HUES6 (cell line): ENCODE data around the gene PROM2.
"Not testable (repeated sequence)": the region's sequence is repeated elsewhere in the genome, so short reads cannot be mapped to it uniquely, and the experiment has no call there.

Experiments used
- H3K27ac ChIP-seq: 2 replicates; pipeline ENCODE4 v1.7.0; 2013; ENCODE audit warnings: low read depth, mild to moderate bottlenecking, low read length, inconsistent platforms
- H3K27me3 ChIP-seq: 2 replicates; pipeline ENCODE4 v1.6.1; 2013; ENCODE audit warnings: low read length; ENCODE audit not compliant: control insufficient read depth, insufficient read depth
- H3K36me3 ChIP-seq: 2 replicates; pipeline ENCODE4 v1.6.1; 2013; ENCODE audit warnings: low read length; ENCODE audit not compliant: control insufficient read depth, insufficient read depth
- H3K4me1 ChIP-seq: 2 replicates; pipeline ENCODE4 v1.6.1; 2013; ENCODE audit warnings: low read length; ENCODE audit not compliant: control insufficient read depth, insufficient read depth
- H3K4me3 ChIP-seq: 2 replicates; pipeline ENCODE4 v1.5.1; 2013; ENCODE audit warnings: low read depth, low read length
- H3K9ac ChIP-seq: one replicate; pipeline ENCODE4 v1.6.1; 2013; ENCODE audit warnings: mild to moderate bottlenecking, low read length
- H3K9me3 ChIP-seq: 2 replicates; pipeline ENCODE4 v1.6.1; 2013; ENCODE audit warnings: low read depth, low read length; ENCODE audit not compliant: control insufficient read depth, insufficient read depth

Gene PROM2

GRCh38 chr2:95274291-95275150, at the start of gene PROM2:
Gene PROM2 (plus strand): TSS chr2:95274449. CDS start chr2:95274586, 137 bp downstream.
- H3K4me1 ChIP-seq, result peaks cover 39% of the 10 kb centered on the region
- H3K9ac ChIP-seq, result no peak within 1 kb of the TSS
- H3K4me3 ChIP-seq, result no peak within 1 kb of the TSS
- no peaks in the 10 kb centered on the region for H3K27me3 ChIP-seq
- no peak within 1 kb of the TSS for H3K27ac ChIP-seq
- H3K36me3 ChIP-seq, result no peaks in the 10 kb centered on the region
- no peaks in the 10 kb centered on the region for H3K9me3 ChIP-seq

- Histone ChIP-seq H3K27me3 (no peaks in the 10 kb centered on the region), H3K36me3 (no peaks in the 10 kb centered on the region), H3K4me1 (no peaks in the 10 kb centered on the region), H3K9ac (no peak overlapping the region), H3K9me3 (peaks cover 31% of the 10 kb centered on the region), H3K4me3 (no peak overlapping the region), H3K27ac (no peak overlapping the region)
These were observed 48.6 kb upstream of the PROM2 start for GRCh38 chr2:95225658-95226057.

DNA sequence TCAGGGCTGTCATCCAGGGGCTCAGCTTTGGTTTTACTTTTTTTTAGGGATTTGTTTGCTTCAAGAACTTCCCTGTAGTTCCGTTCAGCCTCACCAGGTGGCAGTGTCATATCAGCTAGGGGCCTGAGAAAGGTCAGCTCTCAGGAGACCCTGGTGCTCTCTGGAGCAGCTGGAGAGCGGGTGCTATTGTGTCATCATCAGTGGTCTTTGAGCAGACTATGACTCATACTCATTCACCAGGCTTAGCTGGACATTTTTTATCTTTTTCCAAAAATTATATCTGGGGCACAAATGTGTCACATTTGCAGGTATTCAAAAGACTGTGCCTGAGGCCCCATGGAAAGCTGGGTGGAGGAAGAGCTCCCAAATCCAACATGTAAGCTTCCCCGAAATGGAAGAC, 42.5 kb upstream of the PROM2 start:
- no peak overlapping the region for H3K4me3 ChIP-seq
- no peaks in the 10 kb centered on the region for H3K4me1 ChIP-seq
- no peak overlapping the region for H3K27ac ChIP-seq
- no peaks in the 10 kb centered on the region for H3K27me3 ChIP-seq
- no peaks in the 10 kb centered on the region for H3K9me3 ChIP-seq
- H3K9ac ChIP-seq, result no peak overlapping the region
- no peaks in the 10 kb centered on the region for H3K36me3 ChIP-seq

DNA sequence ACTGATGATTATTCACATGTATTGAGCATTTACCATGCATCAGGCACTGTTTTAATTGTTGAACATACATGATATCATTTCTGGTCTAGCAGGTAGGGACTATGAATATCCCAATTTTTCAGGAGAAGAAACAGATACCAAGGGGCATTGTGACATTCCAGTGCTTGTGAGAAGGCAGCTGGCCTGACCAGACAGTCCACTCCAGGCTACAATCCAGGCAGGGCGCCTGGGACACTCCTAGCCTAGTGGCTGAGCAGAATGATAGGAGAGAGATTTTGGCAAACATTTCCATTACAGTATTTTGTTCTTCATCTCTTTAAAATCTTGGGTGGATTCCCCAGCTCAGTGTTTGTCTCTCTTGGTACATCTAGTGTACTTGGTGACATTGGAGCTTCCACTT, 42.0 kb upstream of the PROM2 start:
- Histone ChIP-seq H3K27me3 (no peaks in the 10 kb centered on the region), H3K9me3 (no peaks in the 10 kb centered on the region), H3K27ac (no peak overlapping the region), H3K9ac (no peak overlapping the region), H3K4me1 (no peaks in the 10 kb centered on the region), H3K36me3 (no peaks in the 10 kb centered on the region), H3K4me3 (no peak overlapping the region)

- H3K4me1 ChIP-seq, result no peaks in the 10 kb centered on the region
- no peak overlapping the region for H3K9ac ChIP-seq
- no peak overlapping the region for H3K27ac ChIP-seq
- no peaks in the 10 kb centered on the region for H3K36me3 ChIP-seq
- H3K27me3 ChIP-seq, result no peaks in the 10 kb centered on the region
- peaks cover 7% of the 10 kb centered on the region for H3K9me3 ChIP-seq
- H3K4me3 ChIP-seq, result no peak overlapping the region
These were observed 39.9 kb upstream of the PROM2 start for GRCh38 chr2:95234286-95234785.

DNA sequence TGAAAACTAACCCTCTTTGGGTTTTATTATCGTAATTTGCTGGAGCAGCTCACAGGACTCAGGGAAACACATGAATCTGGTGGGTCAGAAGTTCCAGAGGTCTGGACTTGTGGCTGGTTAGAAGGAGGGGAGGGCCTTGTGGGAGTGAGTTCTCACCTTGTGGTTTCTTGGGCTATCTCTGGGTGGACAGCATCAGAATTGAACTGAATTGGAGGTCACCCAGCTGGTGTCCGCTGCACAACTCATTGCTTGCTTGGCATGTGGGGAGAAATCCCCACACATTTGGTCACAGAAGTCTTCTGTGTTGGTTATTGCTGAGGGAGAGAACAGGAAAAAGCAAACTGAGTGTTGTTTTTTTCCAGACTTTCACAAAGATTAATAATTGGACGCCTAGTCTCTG, 39.4 kb upstream of the PROM2 start:
- no peak overlapping the region for H3K9ac ChIP-seq
- no peak overlapping the region for H3K27ac ChIP-seq
- no peaks in the 10 kb centered on the region for H3K36me3 ChIP-seq
- H3K4me1 ChIP-seq, result no peaks in the 10 kb centered on the region
- no peaks in the 10 kb centered on the region for H3K27me3 ChIP-seq
- no peak overlapping the region for H3K4me3 ChIP-seq
- peaks cover 9% of the 10 kb centered on the region for H3K9me3 ChIP-seq

DNA sequence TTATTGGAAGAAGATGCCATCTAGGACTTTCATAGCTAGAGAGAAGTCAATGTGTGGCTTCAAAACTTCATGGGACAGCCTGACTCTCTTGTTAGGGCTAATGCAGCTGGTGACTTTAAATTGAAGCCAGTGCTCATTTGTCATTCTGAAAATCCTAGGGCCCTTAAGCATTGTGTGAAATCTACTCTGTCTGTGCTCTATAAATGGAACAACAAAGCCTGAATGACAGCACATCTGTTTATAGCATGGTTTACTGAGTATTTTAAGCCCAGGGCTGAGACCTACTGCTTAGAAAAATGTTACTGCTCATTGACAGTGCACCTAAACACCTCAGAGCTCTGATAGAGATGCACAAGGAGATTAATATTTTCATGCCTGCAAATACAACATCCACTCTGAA, 36.1 kb upstream of the PROM2 start:
- Histone ChIP-seq H3K4me1 (no peaks in the 10 kb centered on the region), H3K27me3 (no peaks in the 10 kb centered on the region), H3K9ac (no peak overlapping the region), H3K36me3 (no peaks in the 10 kb centered on the region), H3K27ac (no peak overlapping the region), H3K4me3 (no peak overlapping the region), H3K9me3 (peaks cover 37% of the 10 kb centered on the region)

DNA sequence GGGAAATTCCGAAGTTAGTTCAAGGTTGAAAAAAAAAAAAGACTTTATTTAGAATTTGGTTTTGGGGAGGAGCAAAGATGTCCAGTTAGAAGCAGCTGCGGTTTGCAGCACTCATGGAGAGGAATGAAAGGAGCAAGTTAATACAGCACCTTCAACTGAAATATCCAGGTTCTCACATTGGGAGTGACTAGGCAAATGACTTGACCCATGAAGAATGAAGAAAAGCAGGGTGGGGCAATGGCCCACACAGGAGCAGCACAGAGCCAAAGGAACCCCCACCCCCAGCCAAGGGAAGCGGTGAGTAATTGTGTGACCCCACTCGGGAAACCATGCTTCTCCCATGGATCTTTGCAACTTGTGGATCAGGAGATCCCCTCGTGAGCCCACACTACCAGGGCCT, 34.2 kb upstream of the PROM2 start:
- no peaks in the 10 kb centered on the region for H3K27me3 ChIP-seq
- no peak overlapping the region for H3K27ac ChIP-seq
- H3K9me3 ChIP-seq, result peaks cover 37% of the 10 kb centered on the region
- H3K4me3 ChIP-seq, result no peak overlapping the region
- no peak overlapping the region for H3K9ac ChIP-seq
- H3K36me3 ChIP-seq, result no peaks in the 10 kb centered on the region
- H3K4me1 ChIP-seq, result no peaks in the 10 kb centered on the region

DNA sequence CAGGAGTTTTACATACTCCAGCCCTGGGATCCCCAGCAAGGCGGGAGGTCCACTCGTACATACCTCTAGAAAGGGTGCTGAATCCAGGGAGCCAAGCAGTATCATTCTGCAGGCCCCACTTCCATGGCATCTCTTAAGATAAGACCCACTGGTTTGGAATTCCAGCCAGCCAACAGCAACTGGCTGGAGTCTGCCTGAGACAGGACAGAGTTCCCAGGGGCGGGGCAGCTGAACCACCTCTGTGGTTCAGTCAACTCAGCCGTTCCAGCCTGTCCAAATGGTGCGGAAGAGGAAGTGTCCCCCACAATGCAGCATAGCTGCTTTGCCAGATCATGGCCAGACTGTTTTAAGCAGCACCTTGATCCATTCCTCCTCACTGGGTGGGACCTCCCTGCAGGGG, 33.7 kb upstream of the PROM2 start:
- Histone ChIP-seq H3K4me1 (no peaks in the 10 kb centered on the region), H3K27ac (no peak overlapping the region), H3K9me3 (peaks cover 37% of the 10 kb centered on the region), H3K4me3 (no peak overlapping the region), H3K9ac (no peak overlapping the region), H3K36me3 (no peaks in the 10 kb centered on the region), H3K27me3 (no peaks in the 10 kb centered on the region)

DNA sequence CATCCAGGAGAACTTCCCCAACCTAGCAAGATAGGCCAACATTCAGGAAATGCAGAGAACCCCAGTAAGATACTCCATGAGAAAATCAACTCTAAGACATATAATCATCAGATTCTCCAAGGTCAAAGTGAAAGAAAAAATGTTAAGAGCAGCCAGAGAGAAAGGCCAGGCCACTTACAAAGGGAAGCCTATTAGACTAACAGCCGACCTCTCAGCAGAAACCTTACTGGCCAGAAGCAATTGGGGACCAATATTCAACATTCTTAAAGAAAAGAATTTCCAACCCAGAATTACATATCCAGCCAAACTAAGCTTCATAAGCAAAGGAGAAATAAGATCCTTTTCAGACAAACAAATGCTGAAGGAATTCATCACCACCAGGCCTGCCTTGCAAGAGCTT, 32.2 kb upstream of the PROM2 start:
- not testable (repeated sequence) for H3K36me3 ChIP-seq, H3K27ac ChIP-seq, H3K9ac ChIP-seq, H3K27me3 ChIP-seq, H3K4me3 ChIP-seq, H3K4me1 ChIP-seq
- H3K9me3 ChIP-seq, result peaks cover 37% of the 10 kb centered on the region

- Histone ChIP-seq H3K4me1 (0 out of 2 replicates have a peak, but pooled peaks cover 3% of the 10 kb centered on the region), H3K36me3 (no peaks in the 10 kb centered on the region), H3K27ac (no peak overlapping the region), H3K4me3 (no peak overlapping the region), H3K9me3 (peaks cover 15% of the 10 kb centered on the region), H3K9ac (no peak overlapping the region), H3K27me3 (no peaks in the 10 kb centered on the region)
These were observed 16.0 kb upstream of the PROM2 start for GRCh38 chr2:95258271-95258670.
